GM23338 (cell line): ENCODE data around the gene FOXP4. TPM values are rescaled to one million over a fixed set of nuclear protein-coding genes. Genes with fewer than 3 reads are reported as not detected.

ENCODE experiments used
- ATAC-seq: fragments of 200-7000 bp; cut with Tn5 transposase; 3 replicates; pipeline ENCODE4 v1.9.1; 2020
- DNase-seq: peaks from one replicate; pipeline ENCODE4 v3.0.0-alpha.2; 2015; ENCODE audit warnings: low spot score
- H2AFZ ChIP-seq: fragments of 200-600 bp; sonication (generic); 2 replicates; pipeline ENCODE4 v1.8.0; 2016; ENCODE audit warnings: antibody characterized with exemption, mild to moderate bottlenecking, moderate library complexity
- H3F3A ChIP-seq: fragments of 200-600 bp; sonication (generic); replicated peaks from 2 replicates; pipeline ENCODE4 v1.8.0; 2017; ENCODE audit warnings: antibody characterized with exemption, mixed run types, low read depth
- H3K27ac ChIP-seq: fragments of 200-600 bp; sonication (generic); 2 replicates; pipeline ENCODE4 v1.6.1; 2016; ENCODE audit warnings: low read depth
- H3K27me3 ChIP-seq: fragments of 200-600 bp; sonication (generic); 2 replicates; pipeline ENCODE4 v1.8.0; 2016; ENCODE audit warnings: mild to moderate bottlenecking, mixed run types, moderate library complexity; ENCODE audit not compliant: insufficient read depth
- H3K36me3 ChIP-seq: fragments of 200-600 bp; sonication (generic); 2 replicates; pipeline ENCODE4 v1.8.0; 2016; ENCODE audit warnings: mild to moderate bottlenecking; ENCODE audit not compliant: insufficient read depth
- H3K4me1 ChIP-seq: fragments of 200-600 bp; sonication (generic); 2 replicates; pipeline ENCODE4 v1.8.0; 2016; ENCODE audit warnings: mild to moderate bottlenecking, moderate library complexity; ENCODE audit not compliant: insufficient read depth
- H3K4me2 ChIP-seq: fragments of 200-600 bp; sonication (generic); 2 replicates; pipeline ENCODE4 v1.7.1; 2017; ENCODE audit warnings: mixed run types
- H3K4me3 ChIP-seq: fragments of 200-600 bp; sonication (generic); 2 replicates; pipeline ENCODE4 v1.6.1; 2016; ENCODE audit warnings: mixed run types
- H3K79me2 ChIP-seq: fragments of 200-600 bp; sonication (generic); replicated peaks from 2 replicates; pipeline ENCODE4 v1.8.0; 2017; ENCODE audit warnings: mild to moderate bottlenecking; ENCODE audit not compliant: insufficient read depth
- H3K9me2 ChIP-seq: fragments of 200-600 bp; sonication (generic); 2 replicates; pipeline ENCODE4 v1.8.0; 2017; ENCODE audit not compliant: insufficient read depth
- H4K20me1 ChIP-seq: fragments of 200-600 bp; sonication (generic); replicated peaks from 2 replicates; pipeline ENCODE4 v1.8.0; 2017; ENCODE audit warnings: mild to moderate bottlenecking; ENCODE audit not compliant: insufficient read depth
- H3K27ac Mint-ChIP-seq: 2 replicates; pipeline ENCODE4 v1.8.0; 2020; ENCODE audit warnings: inconsistent platforms, mild to moderate bottlenecking, moderate library complexity, mixed read lengths
- H3K27me3 Mint-ChIP-seq: 3 replicates; pipeline ENCODE4 v1.8.0; 2022; ENCODE audit warnings: low read depth, mild to moderate bottlenecking, moderate library complexity, mixed read lengths, inconsistent platforms; ENCODE audit not compliant: insufficient read depth, poor library complexity
- H3K36me3 Mint-ChIP-seq: 3 replicates; pipeline ENCODE4 v1.8.0; 2021; ENCODE audit warnings: low read depth, mild to moderate bottlenecking, inconsistent platforms, moderate library complexity, mixed read lengths
- H3K4me1 Mint-ChIP-seq: 3 replicates; pipeline ENCODE4 v1.8.0; 2020; ENCODE audit warnings: mild to moderate bottlenecking, inconsistent platforms, mixed read lengths
- H3K4me3 Mint-ChIP-seq: 3 replicates; pipeline ENCODE4 v1.8.0; 2021; ENCODE audit warnings: moderate library complexity, mild to moderate bottlenecking, inconsistent platforms, mixed read lengths
- H3K9me3 Mint-ChIP-seq: 3 replicates; pipeline ENCODE4 v1.8.0; 2020; ENCODE audit warnings: moderate library complexity, mild to moderate bottlenecking, inconsistent platforms, mixed read lengths
- CREB1 ChIP-seq: fragments of 250-450 bp; sonication (Bioruptor Pico); IDR thresholded peaks from 2 replicates; pipeline ENCODE4 v1.5.0; 2020; ENCODE audit warnings: low read depth, mild to moderate bottlenecking, moderate library complexity
- ETS1 ChIP-seq: IDR thresholded peaks from 2 replicates; pipeline ENCODE4 v1.6.1; 2016; ENCODE audit warnings: antibody characterized with exemption
- EZH2 ChIP-seq: fragments of 200-600 bp; sonication (generic); IDR thresholded peaks from one replicate; pipeline ENCODE4 v1.8.0; 2017; ENCODE audit warnings: antibody characterized with exemption, mild to moderate bottlenecking, low read depth; ENCODE audit not compliant: unreplicated experiment
- EZH2phosphoT487 ChIP-seq: fragments of 200-600 bp; sonication (generic); IDR thresholded peaks from one replicate; pipeline ENCODE4 v1.8.1; 2018; ENCODE audit warnings: antibody characterized with exemption; ENCODE audit not compliant: unreplicated experiment
- JUNB ChIP-seq: IDR thresholded peaks from one replicate; pipeline ENCODE4 v1.6.1; 2016; ENCODE audit warnings: antibody characterized with exemption; ENCODE audit not compliant: unreplicated experiment
- NANOG ChIP-seq: IDR thresholded peaks from 2 replicates; pipeline ENCODE4 v1.6.1; 2016; ENCODE audit warnings: antibody characterized with exemption, borderline replicate concordance
- POLR2AphosphoS5 ChIP-seq: IDR thresholded peaks from 2 replicates; pipeline ENCODE4 v1.6.1; 2016; ENCODE audit warnings: antibody characterized with exemption, low read depth
- STAT1 ChIP-seq: IDR thresholded peaks from one replicate; pipeline ENCODE4 v1.6.1; 2016; ENCODE audit warnings: antibody characterized with exemption; ENCODE audit not compliant: unreplicated experiment
- ZNF114 ChIP-seq: fragments of 250-450 bp; sonication (Bioruptor Pico); IDR thresholded peaks from 2 replicates; pipeline ENCODE4 v1.5.0; 2020; ENCODE audit warnings: mild to moderate bottlenecking, moderate library complexity
- ZNF331 ChIP-seq: fragments of 250-450 bp; sonication (Bioruptor Pico); IDR thresholded peaks from 2 replicates; pipeline ENCODE4 v1.5.0; 2020; ENCODE audit warnings: low read depth, mild to moderate bottlenecking, moderate library complexity
- polyA plus RNA-seq: library from polyadenylated mRNA; unstranded; fragments of >200 nt; fragmentation: Nextera tagmentation; extraction: Ambion mirVana; gene quantifications from 2 replicates; pipeline ENCODE4 v1.2.1, GENCODE V29; 2016
- total RNA-seq: library from RNA; depleted of rRNA; stranded (reverse); fragments of >200 nt; shearing (Covaris generic); gene quantifications from 2 replicates; pipeline ENCODE4 v1.2.3, GENCODE V29; 2014
- TF ChIP-seq, protein P1 (sequence below), 2 experiments: fragments of 200-600 bp in 1 of 2; sonication (generic) in 1 of 2; conservative IDR thresholded peaks; 2 replicates each; pipeline versions ENCODE4 v1.5.1 to v1.6.1; 2016 to 2017; ENCODE audit warnings: antibody characterized with exemption in 2 of 2, low read depth in 2 of 2, mild to moderate bottlenecking in 2 of 2, moderate library complexity in 1 of 2
- TF ChIP-seq, protein P2 (sequence below): IDR thresholded peaks from one replicate; pipeline ENCODE4 v1.6.1; 2018; ENCODE audit warnings: antibody characterized with exemption; ENCODE audit not compliant: unreplicated experiment
- TF ChIP-seq, protein P3 (sequence below): fragments of 250-450 bp; sonication (Bioruptor Pico); IDR thresholded peaks from 2 replicates; pipeline ENCODE4 v1.5.0; 2020; ENCODE audit warnings: mild to moderate bottlenecking, moderate library complexity

Gene FOXP4
- total and polyA plus RNA-seq, 2 experiments from 2014 or later, result 5.1 to 13.5 TPM

DNA sequence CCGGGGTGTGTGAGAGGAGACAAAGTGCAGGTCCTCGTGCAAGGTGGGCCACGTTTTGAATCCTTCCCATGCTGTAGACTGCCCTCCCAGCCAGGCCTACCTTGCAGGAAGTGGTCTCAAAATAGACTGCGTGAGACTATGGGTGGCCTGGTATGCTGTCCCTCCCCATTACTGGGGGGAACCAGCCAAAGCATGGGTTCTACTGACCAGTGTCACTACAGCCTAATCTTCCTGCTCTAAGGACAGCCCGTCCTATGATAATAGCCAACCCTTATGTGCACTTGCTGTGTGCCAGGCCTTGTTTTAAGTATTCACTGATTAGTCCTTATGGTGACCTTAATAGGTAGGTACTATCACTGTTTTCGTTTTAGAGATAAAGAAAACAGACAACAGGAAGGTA lies 38.0 kb downstream of the FOXP4 start:
- Histone ChIP-seq H4K20me1 (no peaks in the 10 kb centered on the region), H3K4me1 (peaks cover 35% of the 10 kb centered on the region), H3K27ac (0 out of 2 replicates have a peak overlapping the region, but pooled peaks have one; percentile 39), H3K4me3 (no peak overlapping the region), H2AFZ (no peak overlapping the region), H3K79me2 (0 out of 2 replicates have a peak, but pooled peaks cover 3% of the 10 kb centered on the region), H3K9me2 (no peaks in the 10 kb centered on the region), H3K36me3 (no peaks in the 10 kb centered on the region), H3K4me2 (peak overlapping the region; percentile 48), H3K27me3 (no peaks in the 10 kb centered on the region), H3F3A (0 out of 2 replicates have a peak, but pooled peaks cover 14% of the 10 kb centered on the region)
- TF ChIP-seq ZNF114 (CRISPR knock-in tag) (no peak), CREB1 (CRISPR knock-in tag) (no peak), NANOG (no peak), ZNF331 (CRISPR knock-in tag) (no peak), EZH2 (no peak), STAT1 (no peak), ETS1 (no peak), EZH2phosphoT487 (no peak), JUNB (no peak), POLR2AphosphoS5 (no peak)
- TF ChIP-seq, protein P1, sequence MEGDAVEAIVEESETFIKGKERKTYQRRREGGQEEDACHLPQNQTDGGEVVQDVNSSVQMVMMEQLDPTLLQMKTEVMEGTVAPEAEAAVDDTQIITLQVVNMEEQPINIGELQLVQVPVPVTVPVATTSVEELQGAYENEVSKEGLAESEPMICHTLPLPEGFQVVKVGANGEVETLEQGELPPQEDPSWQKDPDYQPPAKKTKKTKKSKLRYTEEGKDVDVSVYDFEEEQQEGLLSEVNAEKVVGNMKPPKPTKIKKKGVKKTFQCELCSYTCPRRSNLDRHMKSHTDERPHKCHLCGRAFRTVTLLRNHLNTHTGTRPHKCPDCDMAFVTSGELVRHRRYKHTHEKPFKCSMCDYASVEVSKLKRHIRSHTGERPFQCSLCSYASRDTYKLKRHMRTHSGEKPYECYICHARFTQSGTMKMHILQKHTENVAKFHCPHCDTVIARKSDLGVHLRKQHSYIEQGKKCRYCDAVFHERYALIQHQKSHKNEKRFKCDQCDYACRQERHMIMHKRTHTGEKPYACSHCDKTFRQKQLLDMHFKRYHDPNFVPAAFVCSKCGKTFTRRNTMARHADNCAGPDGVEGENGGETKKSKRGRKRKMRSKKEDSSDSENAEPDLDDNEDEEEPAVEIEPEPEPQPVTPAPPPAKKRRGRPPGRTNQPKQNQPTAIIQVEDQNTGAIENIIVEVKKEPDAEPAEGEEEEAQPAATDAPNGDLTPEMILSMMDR (conservative IDR thresholded peaks at IDR 0.05; ENCODE audit: low read depth in 2 of 2), result no peak
- TF ChIP-seq, protein P2, sequence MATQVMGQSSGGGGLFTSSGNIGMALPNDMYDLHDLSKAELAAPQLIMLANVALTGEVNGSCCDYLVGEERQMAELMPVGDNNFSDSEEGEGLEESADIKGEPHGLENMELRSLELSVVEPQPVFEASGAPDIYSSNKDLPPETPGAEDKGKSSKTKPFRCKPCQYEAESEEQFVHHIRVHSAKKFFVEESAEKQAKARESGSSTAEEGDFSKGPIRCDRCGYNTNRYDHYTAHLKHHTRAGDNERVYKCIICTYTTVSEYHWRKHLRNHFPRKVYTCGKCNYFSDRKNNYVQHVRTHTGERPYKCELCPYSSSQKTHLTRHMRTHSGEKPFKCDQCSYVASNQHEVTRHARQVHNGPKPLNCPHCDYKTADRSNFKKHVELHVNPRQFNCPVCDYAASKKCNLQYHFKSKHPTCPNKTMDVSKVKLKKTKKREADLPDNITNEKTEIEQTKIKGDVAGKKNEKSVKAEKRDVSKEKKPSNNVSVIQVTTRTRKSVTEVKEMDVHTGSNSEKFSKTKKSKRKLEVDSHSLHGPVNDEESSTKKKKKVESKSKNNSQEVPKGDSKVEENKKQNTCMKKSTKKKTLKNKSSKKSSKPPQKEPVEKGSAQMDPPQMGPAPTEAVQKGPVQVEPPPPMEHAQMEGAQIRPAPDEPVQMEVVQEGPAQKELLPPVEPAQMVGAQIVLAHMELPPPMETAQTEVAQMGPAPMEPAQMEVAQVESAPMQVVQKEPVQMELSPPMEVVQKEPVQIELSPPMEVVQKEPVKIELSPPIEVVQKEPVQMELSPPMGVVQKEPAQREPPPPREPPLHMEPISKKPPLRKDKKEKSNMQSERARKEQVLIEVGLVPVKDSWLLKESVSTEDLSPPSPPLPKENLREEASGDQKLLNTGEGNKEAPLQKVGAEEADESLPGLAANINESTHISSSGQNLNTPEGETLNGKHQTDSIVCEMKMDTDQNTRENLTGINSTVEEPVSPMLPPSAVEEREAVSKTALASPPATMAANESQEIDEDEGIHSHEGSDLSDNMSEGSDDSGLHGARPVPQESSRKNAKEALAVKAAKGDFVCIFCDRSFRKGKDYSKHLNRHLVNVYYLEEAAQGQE, result no peak
- TF ChIP-seq, protein P3, sequence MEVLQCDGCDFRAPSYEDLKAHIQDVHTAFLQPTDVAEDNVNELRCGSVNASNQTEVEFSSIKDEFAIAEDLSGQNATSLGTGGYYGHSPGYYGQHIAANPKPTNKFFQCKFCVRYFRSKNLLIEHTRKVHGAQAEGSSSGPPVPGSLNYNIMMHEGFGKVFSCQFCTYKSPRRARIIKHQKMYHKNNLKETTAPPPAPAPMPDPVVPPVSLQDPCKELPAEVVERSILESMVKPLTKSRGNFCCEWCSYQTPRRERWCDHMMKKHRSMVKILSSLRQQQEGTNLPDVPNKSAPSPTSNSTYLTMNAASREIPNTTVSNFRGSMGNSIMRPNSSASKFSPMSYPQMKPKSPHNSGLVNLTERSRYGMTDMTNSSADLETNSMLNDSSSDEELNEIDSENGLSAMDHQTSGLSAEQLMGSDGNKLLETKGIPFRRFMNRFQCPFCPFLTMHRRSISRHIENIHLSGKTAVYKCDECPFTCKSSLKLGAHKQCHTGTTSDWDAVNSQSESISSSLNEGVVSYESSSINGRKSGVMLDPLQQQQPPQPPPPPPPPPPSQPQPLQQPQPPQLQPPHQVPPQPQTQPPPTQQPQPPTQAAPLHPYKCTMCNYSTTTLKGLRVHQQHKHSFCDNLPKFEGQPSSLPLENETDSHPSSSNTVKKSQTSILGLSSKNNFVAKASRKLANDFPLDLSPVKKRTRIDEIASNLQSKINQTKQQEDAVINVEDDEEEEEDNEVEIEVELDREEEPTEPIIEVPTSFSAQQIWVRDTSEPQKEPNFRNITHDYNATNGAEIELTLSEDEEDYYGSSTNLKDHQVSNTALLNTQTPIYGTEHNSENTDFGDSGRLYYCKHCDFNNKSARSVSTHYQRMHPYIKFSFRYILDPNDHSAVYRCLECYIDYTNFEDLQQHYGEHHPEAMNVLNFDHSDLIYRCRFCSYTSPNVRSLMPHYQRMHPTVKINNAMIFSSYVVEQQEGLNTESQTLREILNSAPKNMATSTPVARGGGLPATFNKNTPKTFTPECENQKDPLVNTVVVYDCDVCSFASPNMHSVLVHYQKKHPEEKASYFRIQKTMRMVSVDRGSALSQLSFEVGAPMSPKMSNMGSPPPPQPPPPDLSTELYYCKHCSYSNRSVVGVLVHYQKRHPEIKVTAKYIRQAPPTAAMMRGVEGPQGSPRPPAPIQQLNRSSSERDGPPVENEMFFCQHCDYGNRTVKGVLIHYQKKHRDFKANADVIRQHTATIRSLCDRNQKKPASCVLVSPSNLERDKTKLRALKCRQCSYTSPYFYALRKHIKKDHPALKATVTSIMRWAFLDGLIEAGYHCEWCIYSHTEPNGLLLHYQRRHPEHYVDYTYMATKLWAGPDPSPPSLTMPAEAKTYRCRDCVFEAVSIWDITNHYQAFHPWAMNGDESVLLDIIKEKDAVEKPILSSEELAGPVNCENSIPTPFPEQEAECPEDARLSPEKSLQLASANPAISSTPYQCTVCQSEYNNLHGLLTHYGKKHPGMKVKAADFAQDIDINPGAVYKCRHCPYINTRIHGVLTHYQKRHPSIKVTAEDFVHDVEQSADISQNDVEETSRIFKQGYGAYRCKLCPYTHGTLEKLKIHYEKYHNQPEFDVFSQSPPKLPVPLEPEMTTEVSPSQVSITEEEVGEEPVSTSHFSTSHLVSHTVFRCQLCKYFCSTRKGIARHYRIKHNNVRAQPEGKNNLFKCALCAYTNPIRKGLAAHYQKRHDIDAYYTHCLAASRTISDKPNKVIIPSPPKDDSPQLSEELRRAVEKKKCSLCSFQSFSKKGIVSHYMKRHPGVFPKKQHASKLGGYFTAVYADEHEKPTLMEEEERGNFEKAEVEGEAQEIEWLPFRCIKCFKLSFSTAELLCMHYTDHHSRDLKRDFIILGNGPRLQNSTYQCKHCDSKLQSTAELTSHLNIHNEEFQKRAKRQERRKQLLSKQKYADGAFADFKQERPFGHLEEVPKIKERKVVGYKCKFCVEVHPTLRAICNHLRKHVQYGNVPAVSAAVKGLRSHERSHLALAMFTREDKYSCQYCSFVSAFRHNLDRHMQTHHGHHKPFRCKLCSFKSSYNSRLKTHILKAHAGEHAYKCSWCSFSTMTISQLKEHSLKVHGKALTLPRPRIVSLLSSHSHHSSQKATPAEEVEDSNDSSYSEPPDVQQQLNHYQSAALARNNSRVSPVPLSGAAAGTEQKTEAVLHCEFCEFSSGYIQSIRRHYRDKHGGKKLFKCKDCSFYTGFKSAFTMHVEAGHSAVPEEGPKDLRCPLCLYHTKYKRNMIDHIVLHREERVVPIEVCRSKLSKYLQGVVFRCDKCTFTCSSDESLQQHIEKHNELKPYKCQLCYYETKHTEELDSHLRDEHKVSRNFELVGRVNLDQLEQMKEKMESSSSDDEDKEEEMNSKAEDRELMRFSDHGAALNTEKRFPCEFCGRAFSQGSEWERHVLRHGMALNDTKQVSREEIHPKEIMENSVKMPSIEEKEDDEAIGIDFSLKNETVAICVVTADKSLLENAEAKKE (CRISPR knock-in tag), result no peak
- Mint-ChIP-seq H3K27ac (no peak overlapping the region), H3K27me3 (peaks cover 16% of the 10 kb centered on the region), H3K9me3 (no peaks in the 10 kb centered on the region), H3K4me1 (peaks cover 74% of the 10 kb centered on the region), H3K4me3 (no peak overlapping the region; the same call in 2 of the 3 replicates), H3K36me3 (peaks cover 21% of the 10 kb centered on the region)
- ATAC-seq, result no peak
- no peak for DNase-seq
